NK-92 (cell line): ENCODE measurements around the gene TSKU.
"Not testable (repeated sequence)": the region's sequence is repeated elsewhere in the genome, so short reads cannot be mapped to it uniquely, and the experiment has no call there.

ENCODE experiments used
- DNase-seq: peaks from one replicate; lab custom pipeline; 2025; ENCODE audit not compliant: unreplicated experiment; lab: John Stamatoyannopoulos, UW

TSKU gene

DNA sequence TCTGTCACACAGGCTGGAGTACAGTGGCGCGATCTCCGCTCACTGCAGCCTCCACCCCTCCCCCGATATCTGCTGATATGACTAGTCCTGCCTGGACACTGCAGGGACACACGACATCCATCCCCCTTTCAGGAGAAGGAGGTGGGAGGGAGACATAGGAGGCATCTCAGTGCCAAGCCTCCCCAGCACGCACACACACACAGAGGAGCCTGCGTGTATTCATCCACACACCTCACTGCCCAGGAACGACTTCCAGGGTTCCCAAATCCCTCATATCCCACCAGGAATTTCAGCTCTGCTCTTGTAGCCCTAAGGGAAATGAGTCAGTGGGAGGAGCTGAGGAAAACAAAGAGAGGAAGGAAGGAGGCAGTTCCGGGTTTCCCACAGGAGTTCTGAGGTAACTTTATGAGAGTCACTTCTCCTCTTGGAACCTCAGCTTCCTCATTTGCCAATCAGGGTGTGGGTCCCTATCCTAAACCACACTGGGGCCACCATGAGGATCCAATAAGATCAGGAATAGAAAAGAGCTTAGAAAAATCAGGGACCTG, 40.4 kb downstream of the TSKU start:
- no peak for DNase-seq

DNA sequence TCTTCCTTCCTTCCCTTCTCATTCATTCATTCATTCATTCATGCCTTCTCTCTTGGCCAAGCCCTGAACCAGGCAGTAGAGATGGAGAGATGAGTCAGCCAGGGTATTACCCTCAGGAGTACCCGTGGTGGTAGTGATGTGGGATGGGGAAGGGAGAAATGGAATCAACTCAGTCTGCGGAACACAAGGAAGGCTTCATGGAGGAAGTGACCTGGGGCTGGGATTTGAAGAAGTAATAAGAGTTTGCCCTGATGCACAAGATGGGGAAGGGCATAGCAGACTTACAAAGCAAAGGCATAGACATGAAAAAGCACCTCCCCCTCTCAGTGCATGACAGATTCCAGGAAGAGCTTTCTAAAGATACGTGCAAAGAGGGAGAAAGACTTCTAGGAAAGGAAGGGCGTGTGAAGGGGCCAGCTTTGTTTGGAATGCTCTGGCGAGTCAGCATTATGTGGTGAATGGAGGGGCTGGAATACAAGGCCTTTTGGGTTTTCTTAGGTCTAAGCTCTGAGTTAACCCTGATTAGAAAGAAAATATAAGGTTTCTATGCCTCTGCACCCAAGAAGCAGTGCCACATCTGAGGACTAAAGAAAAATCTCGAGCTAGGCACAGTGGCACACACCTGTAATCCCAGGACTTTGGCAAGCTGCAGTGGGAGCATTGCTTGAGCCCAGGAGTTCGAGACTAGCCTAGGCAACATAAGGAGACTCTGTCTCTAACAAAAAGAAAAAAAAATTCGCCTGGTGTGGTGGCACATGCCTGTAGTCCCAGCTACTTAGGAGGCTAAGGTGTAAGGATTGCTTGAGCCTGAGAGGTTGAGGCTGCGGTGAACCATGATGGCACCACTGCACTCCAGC, 41.2 kb downstream of the TSKU start:
- DNase-seq: no peak

DNA sequence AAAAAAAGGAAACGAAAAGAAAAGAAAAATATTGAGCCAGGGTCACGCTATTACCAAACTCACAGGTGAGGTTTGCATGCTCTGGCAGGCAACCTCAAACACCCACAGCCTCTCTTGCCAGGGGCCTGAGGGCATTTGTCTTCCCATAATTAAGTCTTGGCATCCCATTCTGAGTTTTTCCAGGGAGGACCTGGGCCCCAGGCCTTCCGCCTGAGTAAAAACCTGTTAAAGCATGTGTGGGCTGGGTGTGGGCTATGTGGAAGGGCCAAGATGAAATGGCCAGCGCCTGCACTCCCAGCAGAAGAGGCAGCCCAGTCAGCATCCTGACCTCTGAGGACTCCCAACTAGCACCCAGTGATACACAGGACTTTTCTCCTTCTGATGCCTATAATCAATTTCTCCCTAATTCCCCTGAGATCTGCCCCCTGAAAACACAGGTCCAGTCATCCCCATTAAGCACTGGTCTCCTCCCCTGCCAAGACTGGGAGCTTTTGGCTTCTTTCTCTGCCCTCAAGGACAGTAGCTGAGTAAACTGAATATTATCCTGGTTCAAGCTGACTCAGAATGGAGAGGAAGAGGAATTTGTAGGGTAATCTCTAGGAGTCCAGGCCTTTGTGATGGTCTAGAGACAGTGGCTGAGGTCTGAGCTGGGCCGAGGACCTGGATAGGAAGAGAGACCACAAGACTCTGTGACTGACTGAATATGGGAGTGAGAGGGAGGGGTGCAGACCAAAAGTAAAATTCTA, 42.0 kb downstream of the TSKU start:
- no peak for DNase-seq

DNA sequence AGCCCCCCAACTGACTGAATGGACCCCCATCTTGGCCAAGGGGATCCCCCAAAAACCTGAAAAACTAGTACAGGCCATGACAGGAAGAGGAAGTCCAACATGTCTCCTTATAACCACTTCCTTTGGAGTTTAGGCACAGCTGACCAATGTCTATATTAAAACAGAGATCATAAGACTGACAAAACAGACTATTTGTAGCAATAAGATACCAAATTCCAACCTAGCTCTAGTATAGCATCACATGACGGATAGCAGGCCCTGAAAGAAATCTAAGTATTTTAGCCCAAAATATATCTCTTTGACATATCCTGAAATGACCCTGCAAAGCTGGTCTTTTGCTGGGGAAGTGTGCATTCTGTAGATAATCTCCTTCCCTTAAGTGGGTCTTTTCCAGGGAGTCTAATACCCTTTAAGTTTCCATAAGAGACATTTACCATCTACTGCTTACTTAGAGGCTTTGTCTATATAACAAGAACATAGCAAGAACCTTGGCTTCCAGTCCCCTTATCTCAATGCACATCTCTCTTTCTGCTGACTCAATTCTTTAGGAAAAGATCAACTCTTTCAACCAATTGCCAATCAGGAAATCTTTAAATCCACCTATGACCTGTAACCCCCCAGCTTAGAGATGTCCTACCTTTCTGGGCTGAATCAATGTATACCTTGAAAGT, 42.7 kb downstream of the TSKU start:
- DNase-seq: no peak

DNA sequence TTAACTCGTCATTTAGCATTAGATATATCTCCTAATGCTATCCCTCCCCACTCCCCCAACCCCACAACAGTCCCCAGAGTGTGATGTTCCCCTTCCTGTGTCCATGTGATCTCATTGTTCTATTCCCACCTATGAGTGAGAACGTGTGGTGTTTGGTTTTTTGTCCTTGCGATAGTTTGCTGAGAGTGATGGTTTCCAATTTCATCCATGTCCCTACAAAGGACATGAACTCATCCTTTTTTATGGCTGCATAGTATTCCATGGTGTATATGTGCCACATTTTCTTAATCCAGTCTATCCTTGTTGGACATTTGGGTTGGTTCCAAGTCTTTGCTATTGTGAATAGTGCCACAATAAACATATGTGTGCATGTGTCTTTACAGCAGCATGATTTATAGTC, 43.4 kb downstream of the TSKU start:
- not testable (repeated sequence) for DNase-seq

DNA sequence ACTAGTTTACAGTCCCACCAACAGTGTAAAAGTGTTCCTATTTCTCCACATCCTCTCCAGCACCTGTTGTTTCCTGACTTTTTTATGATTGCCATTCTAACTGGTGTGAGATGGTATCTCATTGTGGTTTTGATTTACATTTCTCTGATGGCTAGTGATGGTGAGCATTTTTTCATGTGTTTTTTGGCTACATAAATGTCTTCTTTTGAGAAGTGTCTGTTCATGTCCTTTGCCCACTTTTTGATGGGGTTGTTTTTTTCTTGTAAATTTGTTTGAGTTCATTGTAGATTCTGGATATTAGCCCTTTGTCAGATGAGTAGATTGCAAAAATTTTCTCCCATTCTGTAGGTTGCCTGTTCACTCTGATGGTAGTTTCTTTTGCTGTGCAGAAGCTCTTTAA, 43.8 kb downstream of the TSKU start:
- not testable (repeated sequence) for DNase-seq

DNA sequence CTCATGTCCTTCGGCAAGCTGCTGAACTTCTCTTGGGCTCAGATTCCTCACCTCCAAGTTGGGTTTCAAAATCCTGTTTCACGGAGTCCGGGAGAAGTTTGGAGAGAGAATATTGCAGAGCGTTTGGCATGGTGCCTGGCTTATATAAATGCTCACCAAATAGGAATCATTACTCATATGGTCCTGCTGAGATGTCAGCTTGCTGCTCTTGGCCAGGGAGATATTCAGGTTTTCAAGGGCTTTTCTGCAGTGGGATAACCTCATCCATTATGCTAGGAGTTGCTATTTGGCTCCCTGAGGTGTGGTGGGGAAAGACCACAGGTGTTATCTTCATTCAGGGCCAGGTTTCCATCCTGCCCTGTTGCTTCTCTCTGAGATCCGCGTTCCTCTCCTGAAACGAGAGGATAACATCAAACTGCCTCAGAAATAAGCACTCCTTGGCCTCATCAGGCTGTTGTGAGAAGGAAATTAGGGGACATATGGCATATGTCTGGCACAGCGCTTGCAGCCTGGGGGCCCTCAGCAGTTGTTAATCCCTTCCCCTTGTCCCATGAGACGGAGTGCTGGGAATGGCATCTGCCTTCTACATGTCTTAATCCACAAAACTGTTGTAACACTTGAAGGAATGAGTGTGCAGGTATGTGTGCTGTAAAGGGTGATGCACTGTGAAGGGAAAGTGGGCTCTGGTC, 47.6 kb downstream of the TSKU start:
- no peak for DNase-seq

DNA sequence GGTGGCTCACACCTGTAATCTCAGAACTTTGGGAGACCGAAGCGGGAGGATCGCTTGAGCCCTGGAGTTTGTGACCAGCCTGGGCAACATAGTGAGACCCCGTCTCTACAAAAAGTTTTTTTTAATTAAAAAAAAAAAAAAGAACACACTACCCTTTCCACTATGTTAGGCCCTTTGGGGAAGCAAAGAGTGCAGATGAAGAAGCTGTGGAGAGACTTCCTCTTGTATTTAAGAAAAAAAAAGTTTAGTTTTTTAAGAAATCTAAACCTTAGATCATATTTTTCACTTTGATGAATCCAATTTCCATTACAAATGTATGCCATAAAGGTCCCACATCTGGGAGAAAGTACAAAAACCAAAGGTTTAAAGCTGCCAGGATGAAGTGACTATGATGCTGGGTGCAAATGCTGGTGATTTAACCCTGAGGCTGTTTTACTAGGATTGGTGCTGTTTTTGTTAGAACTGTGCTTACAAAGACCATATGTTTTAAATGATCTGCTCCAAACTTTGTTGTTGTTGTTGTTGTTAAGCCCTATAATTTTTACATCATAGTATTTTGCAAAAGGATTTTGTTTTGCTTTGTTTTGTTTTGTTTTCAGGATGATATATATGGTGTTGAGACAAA, 48.6 kb downstream of the TSKU start:
- DNase-seq: no peak

DNA sequence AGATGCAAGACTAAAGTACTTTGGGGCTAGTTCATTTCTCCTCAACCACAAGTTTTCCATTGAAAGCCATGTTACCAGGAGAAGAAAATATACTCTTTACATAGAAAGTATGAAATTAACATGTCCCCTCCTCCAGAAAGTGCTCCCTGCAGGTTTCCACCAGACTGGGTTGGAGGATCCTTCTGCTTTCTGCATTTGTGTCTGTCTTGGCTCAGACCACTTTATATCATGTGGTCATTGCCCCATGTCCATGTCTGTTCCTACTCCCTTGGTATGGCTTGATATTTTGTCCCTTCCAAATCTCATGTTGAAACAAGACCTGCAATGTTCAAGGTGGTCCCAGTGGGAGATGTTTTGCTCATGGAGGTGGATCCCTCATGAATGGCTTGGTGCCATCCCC, 49.2 kb downstream of the TSKU start:
- DNase-seq: no peak

DNA sequence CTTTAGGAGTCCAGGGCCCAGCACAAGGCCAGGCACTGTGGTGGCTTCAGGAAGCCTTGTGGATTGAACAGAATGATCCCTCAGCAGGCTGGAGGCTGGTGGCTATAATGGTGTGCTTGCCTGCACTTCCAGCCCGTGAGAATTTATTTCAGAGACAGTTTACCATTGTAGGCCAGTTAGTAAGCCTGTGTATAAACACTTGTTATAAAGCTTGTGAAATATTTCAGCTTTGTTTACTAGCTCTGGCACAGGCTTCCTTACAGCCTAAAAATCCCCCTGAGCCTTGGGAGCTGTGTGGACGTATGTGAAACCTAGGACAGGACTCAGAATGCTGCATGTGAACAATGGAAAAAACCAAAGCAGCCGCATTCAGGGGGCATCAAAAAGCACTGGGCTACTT, 51.0 kb downstream of the TSKU start:
- DNase-seq: no peak

DNA sequence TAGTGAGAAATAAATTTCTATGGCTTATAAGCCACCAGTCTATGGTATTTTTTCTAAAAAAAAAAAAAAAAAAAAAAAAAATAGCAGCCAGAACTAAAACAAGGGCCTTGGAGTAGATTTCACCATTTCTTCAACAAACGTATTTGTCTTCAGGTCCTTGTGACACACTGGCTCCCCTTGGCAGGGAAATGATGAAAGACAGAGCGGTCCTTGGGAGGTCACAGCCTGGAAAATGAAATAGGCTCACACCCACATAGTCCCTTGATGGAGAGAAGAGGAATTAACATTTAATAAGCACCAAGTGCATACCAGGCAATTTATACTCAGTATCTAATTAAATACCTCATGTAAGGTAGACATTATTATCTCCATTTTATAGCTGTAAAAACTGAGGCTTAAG, 51.9 kb downstream of the TSKU start:
- DNase-seq: no peak

DNA sequence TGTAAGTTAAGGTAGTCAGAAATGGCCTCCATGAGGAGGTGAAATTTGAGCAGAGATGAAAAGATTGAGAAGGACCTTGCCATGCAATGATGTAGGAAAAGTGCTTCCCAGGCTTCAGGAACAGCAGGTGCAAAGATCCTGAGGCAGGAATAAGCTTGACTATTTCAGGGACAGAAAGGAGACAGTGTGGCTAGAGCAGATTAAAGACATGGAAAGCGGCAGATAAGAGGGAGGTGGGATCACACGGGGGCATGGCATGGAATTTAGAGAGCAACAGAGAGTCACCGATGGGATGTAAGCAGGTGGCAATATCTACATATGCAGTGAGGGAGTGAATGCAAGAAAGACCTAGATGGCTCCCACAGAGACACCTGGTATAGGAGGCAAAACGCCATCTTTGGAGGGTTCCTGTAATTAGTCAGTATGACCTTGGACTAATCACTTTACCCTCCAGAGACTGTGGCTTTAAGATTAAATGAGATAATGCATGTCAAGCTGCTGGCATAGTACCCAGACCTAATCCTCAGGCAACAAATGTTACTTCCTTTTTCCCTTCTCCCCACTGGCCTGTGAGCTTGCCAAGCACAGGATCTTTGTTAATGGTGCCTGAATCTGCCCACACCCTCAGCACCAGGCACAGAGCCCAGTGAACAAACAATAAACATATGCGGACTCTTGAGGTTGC, 52.9 kb downstream of the TSKU start:
- no peak for DNase-seq

DNA sequence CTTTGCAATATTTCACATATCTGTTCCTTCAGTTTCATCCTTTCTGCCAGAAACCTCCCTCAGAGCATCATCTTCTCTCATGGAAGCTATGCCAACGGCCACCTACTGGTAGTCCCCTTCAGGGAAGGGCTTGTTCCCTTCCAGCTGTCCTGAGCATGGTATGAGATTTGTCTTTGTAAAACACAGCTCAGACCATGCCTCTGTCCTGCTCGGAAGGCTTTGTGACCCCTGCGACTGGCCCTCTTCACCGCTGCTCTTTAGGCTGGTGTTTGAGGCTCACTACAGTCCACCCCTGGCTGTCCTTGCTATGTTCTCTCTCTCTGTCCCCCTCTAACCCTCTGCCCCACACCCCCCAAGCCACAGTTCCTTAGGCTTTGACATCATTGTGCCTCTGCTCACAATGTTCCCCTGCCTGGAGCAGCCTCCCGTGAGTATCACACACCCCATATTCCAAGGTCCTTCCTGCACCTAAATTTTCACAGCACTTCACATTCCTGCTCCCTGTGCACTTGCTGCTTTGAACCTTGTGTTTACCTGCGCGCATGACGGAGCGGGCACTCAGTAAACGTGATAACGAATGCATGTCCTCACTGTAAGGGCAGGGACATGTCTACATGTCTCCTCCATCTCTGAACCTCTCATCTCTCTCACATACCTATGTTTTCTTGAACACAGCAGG, 53.6 kb downstream of the TSKU start:
- DNase-seq: no peak

DNA sequence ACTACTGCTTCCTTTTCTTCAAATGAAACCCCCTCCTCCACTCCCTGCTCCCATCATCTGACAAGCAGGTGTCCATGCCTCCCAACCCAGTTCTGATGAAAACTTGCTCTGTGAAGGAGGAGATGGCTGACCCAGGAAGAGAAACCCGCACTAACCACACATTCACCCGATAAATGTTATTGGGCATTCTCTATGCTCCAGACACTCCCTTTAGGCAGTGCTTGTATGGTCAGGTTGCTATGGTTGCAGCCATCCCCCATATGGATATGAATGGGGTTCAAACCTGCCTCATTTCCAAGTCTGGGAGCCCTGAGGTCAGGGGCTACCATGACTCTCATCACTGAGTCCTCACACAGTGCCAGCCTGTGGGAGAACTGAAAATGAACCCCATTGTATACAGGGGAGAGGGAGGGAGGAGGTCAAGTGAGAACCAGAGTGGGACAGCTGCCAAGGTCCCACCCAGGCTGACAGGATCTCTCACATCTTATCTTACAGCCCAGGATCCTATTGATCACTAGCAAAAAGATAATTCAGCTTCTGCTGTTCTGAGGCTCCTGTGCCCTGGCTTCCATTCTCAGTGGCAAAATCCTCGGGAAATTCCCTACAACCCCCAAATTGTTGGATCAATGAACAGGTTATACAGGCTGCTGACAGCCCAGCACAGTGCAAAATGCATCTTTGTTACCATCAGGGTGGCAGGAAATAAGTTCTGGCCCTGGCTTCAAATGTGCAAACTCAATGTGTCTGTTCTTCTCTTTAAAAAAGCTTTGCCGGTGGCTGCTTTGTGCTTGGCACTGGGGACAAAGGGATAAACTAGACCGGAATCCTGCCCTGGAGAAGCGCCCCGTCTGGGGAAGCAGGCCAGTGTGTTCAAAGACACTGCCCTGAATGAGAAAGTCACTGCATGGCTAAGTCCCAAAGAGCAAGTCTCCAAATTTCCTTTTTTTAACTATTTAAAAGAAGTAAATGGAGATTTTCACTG, 54.8 kb downstream of the TSKU start:
- no peak for DNase-seq

DNA sequence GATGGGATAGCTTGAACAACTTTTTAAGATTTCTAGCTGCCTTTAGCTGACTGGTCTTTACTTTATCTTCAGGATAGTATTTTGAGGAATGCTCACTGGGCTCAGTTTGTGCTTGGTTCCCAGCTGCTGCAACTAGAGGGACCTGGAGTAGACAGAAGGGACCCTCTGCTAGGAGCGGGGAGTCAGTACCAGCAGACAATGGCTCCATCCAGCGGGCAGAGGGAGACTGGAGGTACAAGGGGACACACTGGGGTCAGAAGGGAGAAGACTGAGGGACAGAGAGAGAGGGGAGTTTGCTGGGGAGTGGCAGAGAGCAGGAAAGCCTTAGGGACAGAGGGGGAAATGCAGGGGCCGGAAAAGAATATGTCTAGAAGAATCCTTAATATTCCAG, 55.5 kb downstream of the TSKU start:
- DNase-seq: no peak

DNA sequence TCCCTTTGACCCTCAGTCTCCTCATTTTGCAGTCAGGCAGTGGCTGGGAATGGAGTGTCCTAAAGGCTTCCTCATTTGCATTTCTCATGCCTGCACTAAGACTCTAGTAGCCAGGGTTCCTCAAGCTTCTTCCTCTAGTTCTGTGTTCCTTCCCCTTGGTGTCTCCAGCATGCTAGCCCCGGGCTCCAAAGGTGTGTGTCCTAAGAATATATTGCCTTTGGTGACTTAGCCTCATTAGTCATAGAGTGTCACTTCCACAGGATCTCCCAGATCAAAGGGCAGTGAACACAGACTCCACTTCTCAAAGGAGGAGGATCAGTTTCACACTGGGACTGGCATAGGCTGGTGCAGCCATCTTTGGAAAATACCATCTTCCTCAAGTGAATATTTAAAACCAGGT, 56.2 kb downstream of the TSKU start:
- no peak for DNase-seq

DNA sequence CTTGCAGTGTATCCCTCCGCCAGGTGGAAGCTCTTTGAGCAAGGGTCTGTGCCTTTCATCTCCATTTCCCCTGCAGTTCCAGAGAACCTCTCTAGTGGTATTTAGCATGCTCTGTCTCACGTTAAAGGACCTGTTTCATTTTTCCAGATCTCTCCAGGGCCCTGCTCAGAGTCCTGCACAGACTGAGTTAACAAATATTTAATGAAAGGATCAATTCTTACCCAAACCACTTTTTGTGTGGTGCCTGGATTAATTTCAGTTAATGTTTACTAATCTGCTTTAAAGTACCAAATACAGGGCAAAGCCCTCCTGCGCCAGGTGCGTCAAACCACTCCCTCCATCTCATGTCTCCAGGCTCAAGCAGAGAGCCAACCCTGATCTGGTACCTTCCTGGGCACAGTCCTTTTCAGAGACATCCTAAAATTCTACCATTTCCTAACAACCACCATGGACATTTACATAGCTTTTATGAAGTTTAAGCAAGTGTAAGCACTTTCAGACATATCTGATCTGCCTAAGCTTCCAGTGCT, 58.8 kb downstream of the TSKU start:
- DNase-seq: no peak

DNA sequence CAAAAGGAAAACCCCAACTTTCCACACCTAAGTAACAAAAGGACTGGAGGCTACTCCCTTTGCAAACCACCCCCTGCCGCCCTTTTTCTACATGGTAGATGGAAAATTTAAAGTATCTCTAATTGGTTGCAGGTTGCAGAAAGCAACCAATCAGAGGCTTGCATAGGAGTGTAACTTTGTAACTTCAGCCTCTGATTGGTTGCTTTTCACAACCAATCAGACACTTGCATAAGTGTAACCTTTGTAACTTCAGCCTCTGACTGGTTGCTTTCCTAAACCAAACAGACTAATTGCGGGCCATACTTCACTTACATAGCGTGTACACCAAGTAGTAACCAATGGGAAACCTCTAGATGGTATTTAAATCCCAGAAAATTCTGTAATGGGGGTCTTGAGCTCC, 60.8 kb downstream of the TSKU start:
- no peak for DNase-seq
